ENCODE data around the gene KRTAP10-9.

GRCh38 chr21:44648557-44649311, 21.8 kb downstream of the KRTAP10-9 start:
- TF ChIP-seq CTCF (conservative IDR thresholded peaks at IDR 0.05 in 1 of 2, IDR thresholded peaks at IDR 0.05 in 1 of 2; ENCODE audit: low read depth in 1 of 2, low read length in 2 of 2) (no peak), EZH2 (IDR thresholded peaks at IDR 0.05; ENCODE audit: low read length, missing control alignments) (no peak)

All from fibroblast of lung (primary cell).